ENCODE data around the gene EPHA4.

The EPHA4 gene

GRCh38 chr2:221405521-221405920 lies 166.6 kb downstream of the EPHA4 start:
- no peak for DNase-seq (ENCODE audit: extremely low read depth, low read depth)
- TF ChIP-seq CTCF (IDR thresholded peaks at IDR 0.05; ENCODE audit: low read depth, low read length): no peak

- TF ChIP-seq CTCF (IDR thresholded peaks at IDR 0.05; ENCODE audit: low read depth, low read length): no peak
- DNase-seq (ENCODE audit: extremely low read depth, low read depth): no peak
Measured at GRCh38 chr2:221402072-221402471, 170.0 kb downstream of the EPHA4 start.

GRCh38 chr2:221400411-221400810 lies 171.7 kb downstream of the EPHA4 start:
- no peak for DNase-seq (ENCODE audit: extremely low read depth, low read depth)
- TF ChIP-seq CTCF (IDR thresholded peaks at IDR 0.05; ENCODE audit: low read depth, low read length): no peak

GRCh38 chr2:221399183-221399582 lies 172.9 kb downstream of the EPHA4 start:
- DNase-seq (ENCODE audit: extremely low read depth, low read depth): no peak
- no peak for TF ChIP-seq CTCF (IDR thresholded peaks at IDR 0.05; ENCODE audit: low read depth, low read length)

GRCh38 chr2:221397187-221397586 lies 174.9 kb downstream of the EPHA4 start:
- TF ChIP-seq CTCF (IDR thresholded peaks at IDR 0.05; ENCODE audit: low read depth, low read length): no peak
- no peak for DNase-seq (ENCODE audit: extremely low read depth, low read depth)

- DNase-seq (ENCODE audit: extremely low read depth, low read depth): no peak
- TF ChIP-seq CTCF (IDR thresholded peaks at IDR 0.05; ENCODE audit: low read depth, low read length): no peak
Measured at GRCh38 chr2:221392228-221392881, 179.7 kb downstream of the EPHA4 start.

- no peak for DNase-seq (ENCODE audit: extremely low read depth, low read depth)
- TF ChIP-seq CTCF (IDR thresholded peaks at IDR 0.05; ENCODE audit: low read depth, low read length): no peak
Measured at GRCh38 chr2:221390878-221391277, 181.2 kb downstream of the EPHA4 start.
